OCI-LY7 (cell line): ENCODE results near the gene PTGES3L.

Experiments
- EZH2phosphoT487 ChIP-seq: fragments of 200-600 bp; sonication (generic); IDR thresholded peaks from 2 replicates; pipeline ENCODE4 v1.6.1; 2018; ENCODE audit warnings: low read depth, borderline replicate concordance, mild to moderate bottlenecking, mixed run types, antibody characterized with exemption, low read length, moderate library complexity, mixed read lengths
- TF ChIP-seq, protein P1 (sequence below): fragments of 200-600 bp; sonication (generic); conservative IDR thresholded peaks from 2 replicates; pipeline ENCODE4 v1.5.1; 2014; ENCODE audit warnings: mild to moderate bottlenecking, antibody characterized with exemption, low read length, moderate library complexity, mixed read lengths

DNA sequence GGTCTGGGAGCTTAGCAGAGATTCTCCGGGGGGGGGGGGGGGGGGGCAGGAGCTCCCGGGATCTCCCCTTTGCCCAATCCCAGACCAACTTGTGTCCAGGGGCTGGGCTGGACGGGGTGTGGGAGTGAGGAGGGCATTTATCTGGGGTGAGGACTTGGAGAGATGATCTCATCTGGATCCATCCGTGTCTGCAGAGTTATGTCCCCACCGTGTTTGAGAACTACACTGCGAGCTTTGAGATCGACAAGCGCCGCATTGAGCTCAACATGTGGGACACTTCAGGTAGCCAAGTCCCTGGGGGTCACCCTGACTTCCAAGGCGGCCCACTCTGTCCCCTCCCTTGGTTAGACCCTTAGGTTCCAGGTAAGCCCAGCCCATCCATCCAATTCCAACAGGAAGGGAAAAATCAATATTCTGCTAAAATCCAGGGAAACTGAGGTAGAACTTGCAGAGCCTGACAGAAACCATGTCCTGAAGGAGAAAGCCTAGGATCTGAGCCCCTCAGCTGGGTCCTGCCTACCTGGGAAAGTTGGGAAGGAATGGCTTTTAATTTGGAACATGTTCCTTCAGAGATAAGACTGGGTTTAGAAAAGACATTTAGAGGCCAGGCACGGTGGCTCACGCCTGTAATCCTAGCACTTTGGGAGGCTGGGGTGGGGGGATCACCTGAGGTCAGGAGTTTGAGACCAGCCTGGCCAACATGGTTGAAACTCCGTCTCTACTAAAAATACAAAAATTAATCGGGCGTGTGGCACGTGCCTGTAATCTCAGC, 46.1 kb upstream of the PTGES3L start:
- TF ChIP-seq, protein P1, sequence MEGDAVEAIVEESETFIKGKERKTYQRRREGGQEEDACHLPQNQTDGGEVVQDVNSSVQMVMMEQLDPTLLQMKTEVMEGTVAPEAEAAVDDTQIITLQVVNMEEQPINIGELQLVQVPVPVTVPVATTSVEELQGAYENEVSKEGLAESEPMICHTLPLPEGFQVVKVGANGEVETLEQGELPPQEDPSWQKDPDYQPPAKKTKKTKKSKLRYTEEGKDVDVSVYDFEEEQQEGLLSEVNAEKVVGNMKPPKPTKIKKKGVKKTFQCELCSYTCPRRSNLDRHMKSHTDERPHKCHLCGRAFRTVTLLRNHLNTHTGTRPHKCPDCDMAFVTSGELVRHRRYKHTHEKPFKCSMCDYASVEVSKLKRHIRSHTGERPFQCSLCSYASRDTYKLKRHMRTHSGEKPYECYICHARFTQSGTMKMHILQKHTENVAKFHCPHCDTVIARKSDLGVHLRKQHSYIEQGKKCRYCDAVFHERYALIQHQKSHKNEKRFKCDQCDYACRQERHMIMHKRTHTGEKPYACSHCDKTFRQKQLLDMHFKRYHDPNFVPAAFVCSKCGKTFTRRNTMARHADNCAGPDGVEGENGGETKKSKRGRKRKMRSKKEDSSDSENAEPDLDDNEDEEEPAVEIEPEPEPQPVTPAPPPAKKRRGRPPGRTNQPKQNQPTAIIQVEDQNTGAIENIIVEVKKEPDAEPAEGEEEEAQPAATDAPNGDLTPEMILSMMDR: no peak
- no peak for TF ChIP-seq EZH2phosphoT487
